H1 (cell line): ENCODE results near the gene CXCL5. TPM values are rescaled to one million over a fixed set of nuclear protein-coding genes. Genes with fewer than 3 reads are reported as not detected.

ENCODE experiments used
- CTCF ChIA-PET: fragments of 300-600 bp; sonication (Branson Sonifier 250); formaldehyde crosslinking; loops from one replicate; lab custom pipeline; 2021; ENCODE audit not compliant: partially characterized antibody; lab: Charles Lee
- POLR2A ChIA-PET: fragments of 300-600 bp; sonication (Branson Sonifier 250); formaldehyde crosslinking; loops from one replicate; lab custom pipeline; 2021; ENCODE audit warnings: inconsistent platforms; ENCODE audit not compliant: partially characterized antibody; lab: Charles Lee
- DNase-seq, 2 experiments: peaks; one replicate each; pipeline versions ENCODE4 v3.0.0 to v3.0.0-alpha.2; 2010 to 2022; ENCODE audit warnings: low spot score in 2 of 2, low read depth in 1 of 2, mixed read lengths in 1 of 2
- FAIRE-seq: peaks from 2 replicates; lab custom pipeline; 2011; peaks lifted over from hg19 to GRCh38; lab: Jason Lieb, UNC
- H2AFZ ChIP-seq: 2 replicates; pipeline ENCODE4 v1.8.1; 2012; ENCODE audit warnings: low read length, inconsistent platforms
- H2AK5ac ChIP-seq: 2 replicates; pipeline ENCODE4 v1.6.1; 2013; ENCODE audit warnings: low read depth, low read length
- H2BK120ac ChIP-seq: replicated peaks from 2 replicates; pipeline ENCODE3; 2013; ENCODE audit warnings: low read depth, low read length, inconsistent platforms
- H2BK12ac ChIP-seq: 2 replicates; pipeline ENCODE4 v1.6.1; 2013; ENCODE audit warnings: low read depth, low read length
- H2BK15ac ChIP-seq: 2 replicates; pipeline ENCODE4 v1.6.1; 2013; ENCODE audit warnings: low read length
- H2BK20ac ChIP-seq: 2 replicates; pipeline ENCODE4 v1.6.1; 2013; ENCODE audit warnings: low read length
- H2BK5ac ChIP-seq: 2 replicates; pipeline ENCODE4 v1.6.1; 2013; ENCODE audit warnings: low read depth, low read length
- H3K14ac ChIP-seq: 2 replicates; pipeline ENCODE4 v1.6.1; 2013; ENCODE audit warnings: inconsistent platforms; ENCODE audit not compliant: insufficient read length
- H3K18ac ChIP-seq: 2 replicates; pipeline ENCODE4 v1.6.1; 2013; ENCODE audit warnings: low read length; ENCODE audit errors: extremely low read depth
- H3K23ac ChIP-seq: 2 replicates; pipeline ENCODE4 v1.6.1; 2013; ENCODE audit warnings: inconsistent platforms; ENCODE audit not compliant: insufficient read length
- H3K23me2 ChIP-seq: 2 replicates; pipeline ENCODE4 v1.6.1; 2013; ENCODE audit warnings: low read depth, low read length
- H3K27ac ChIP-seq: 2 replicates; pipeline ENCODE4 v1.6.1; 2011; ENCODE audit warnings: low read depth, low read length, inconsistent platforms
- H3K27me3 ChIP-seq, 4 experiments: replicated peaks in 1 of 4; 1 replicate in 1 of 4; 2 replicates in 3 of 4; pipeline versions ENCODE4 v1.6.1 to v1.8.1; 2011 to 2013; ENCODE audit warnings: low read length in 3 of 4, mild to moderate bottlenecking in 3 of 4, inconsistent platforms in 2 of 4, mixed read lengths in 2 of 4, moderate library complexity in 1 of 4; ENCODE audit not compliant: control insufficient read depth in 3 of 4, insufficient read depth in 3 of 4; ENCODE audit errors: extremely low read depth in 1 of 4
- H3K36me3 ChIP-seq, 4 experiments: 2 replicates each; pipeline versions ENCODE4 v1.6.1 to v1.8.1; 2011 to 2013; ENCODE audit warnings: mild to moderate bottlenecking in 4 of 4, low read length in 3 of 4, moderate library complexity in 2 of 4, control low read depth in 1 of 4, inconsistent platforms in 1 of 4; ENCODE audit not compliant: insufficient read depth in 4 of 4, control insufficient read depth in 2 of 4
- H3K4ac ChIP-seq: replicated peaks from 2 replicates; pipeline ENCODE3; 2013; ENCODE audit warnings: low read length, low read depth, mixed read lengths, inconsistent platforms; ENCODE audit not compliant: insufficient read length
- H3K4me1 ChIP-seq, 4 experiments: replicated peaks in 1 of 4; 1 replicate in 1 of 4; 2 replicates in 3 of 4; pipeline versions ENCODE4 v1.6.1 to v1.8.1; 2011 to 2013; ENCODE audit warnings: low read length in 3 of 4, inconsistent platforms in 2 of 4, mixed read lengths in 1 of 4; ENCODE audit not compliant: insufficient read depth in 4 of 4, control insufficient read depth in 3 of 4
- H3K4me2 ChIP-seq, 2 experiments: 2 replicates each; pipeline versions ENCODE4 v1.6.1 to v1.8.1; 2011 to 2013; ENCODE audit warnings: low read depth in 2 of 2, low read length in 2 of 2, control low read depth in 1 of 2, inconsistent platforms in 1 of 2, mild to moderate bottlenecking in 1 of 2; ENCODE audit not compliant: insufficient read depth in 1 of 2
- H3K4me3 ChIP-seq, 4 experiments: fragments of 200-600, 300-600 bp in 1 of 4; sonication (generic), shearing (Covaris generic), sonication (Bioruptor Twin) in 1 of 4; 2 replicates each; pipeline versions ENCODE4 v1.5.1 to v1.8.1; 2011 to 2016; ENCODE audit warnings: low read length in 4 of 4, low read depth in 3 of 4, control low read depth in 2 of 4, inconsistent platforms in 2 of 4, mild to moderate bottlenecking in 2 of 4, mixed read lengths in 1 of 4, moderate library complexity in 1 of 4; ENCODE audit not compliant: insufficient read depth in 2 of 4; ENCODE audit errors: extremely low read depth in 1 of 4
- H3K56ac ChIP-seq: replicated peaks from 2 replicates; pipeline ENCODE3; 2013; ENCODE audit warnings: low read depth, mild to moderate bottlenecking, mixed read lengths, low read length, inconsistent platforms; ENCODE audit not compliant: insufficient read length
- H3K79me1 ChIP-seq: 2 replicates; pipeline ENCODE4 v1.6.1; 2013; ENCODE audit warnings: low read depth, low read length, control low read depth
- H3K79me2 ChIP-seq, 2 experiments: 2 replicates each; pipeline versions ENCODE4 v1.6.1 to v1.8.1; 2012 to 2013; ENCODE audit warnings: low read length in 2 of 2, mild to moderate bottlenecking in 2 of 2, inconsistent platforms in 1 of 2; ENCODE audit not compliant: insufficient read depth in 2 of 2, control insufficient read depth in 1 of 2
- H3K9ac ChIP-seq, 4 experiments: replicated peaks in 1 of 4; 1 replicate in 1 of 4; 2 replicates in 3 of 4; pipeline versions ENCODE4 v1.6.1 to v1.8.1; 2011 to 2013; ENCODE audit warnings: low read depth in 3 of 4, low read length in 3 of 4, control low read depth in 2 of 4, mild to moderate bottlenecking in 2 of 4, moderate library complexity in 2 of 4, inconsistent platforms in 1 of 4; ENCODE audit errors: extremely low read depth in 1 of 4
- H3K9me3 ChIP-seq, 2 experiments: 2 replicates each; pipeline versions ENCODE4 v1.6.1 to v1.8.1; 2012 to 2013; ENCODE audit warnings: mild to moderate bottlenecking in 2 of 2, moderate library complexity in 2 of 2, control low read depth in 1 of 2, inconsistent platforms in 1 of 2, low read depth in 1 of 2, low read length in 1 of 2, mixed read lengths in 1 of 2; ENCODE audit not compliant: insufficient read depth in 2 of 2
- H4K20me1 ChIP-seq, 2 experiments: replicated peaks in 1 of 2; 2 replicates each; pipeline versions ENCODE3 to v1.8.1; 2011 to 2013; ENCODE audit warnings: inconsistent platforms in 2 of 2, low read length in 2 of 2, mild to moderate bottlenecking in 1 of 2; ENCODE audit not compliant: insufficient read depth in 2 of 2, control insufficient read depth in 1 of 2
- H4K5ac ChIP-seq: 2 replicates; pipeline ENCODE4 v1.6.1; 2013; ENCODE audit warnings: low read length, low read depth, mixed read lengths, inconsistent platforms; ENCODE audit not compliant: insufficient read length
- H4K8ac ChIP-seq: 2 replicates; pipeline ENCODE4 v1.8.0; 2013; ENCODE audit warnings: mild to moderate bottlenecking, moderate library complexity, low read length, inconsistent platforms; ENCODE audit not compliant: insufficient read depth; ENCODE audit errors: extremely low read depth
- H4K91ac ChIP-seq: replicated peaks from 2 replicates; pipeline ENCODE3; 2013; ENCODE audit warnings: low read length, mixed read lengths, inconsistent platforms; ENCODE audit not compliant: insufficient read length
- BCL11A ChIP-seq, 2 experiments: IDR thresholded peaks; one replicate each; pipeline ENCODE4 v1.6.1; 2011; ENCODE audit warnings: low read depth in 2 of 2, low read length in 2 of 2, mild to moderate bottlenecking in 2 of 2
- BRCA1 ChIP-seq: IDR thresholded peaks from 2 replicates; pipeline ENCODE4 v1.6.1; 2012; ENCODE audit warnings: low read depth, low read length, improper control_type of control experiment
- CEBPB ChIP-seq: IDR thresholded peaks from 2 replicates; pipeline ENCODE4 v1.6.1; 2012; ENCODE audit warnings: low read depth, low read length
- GTF2F1 ChIP-seq: IDR thresholded peaks from 2 replicates; pipeline ENCODE4 v1.6.1; 2012; ENCODE audit warnings: low read depth, low read length, improper control_type of control experiment, borderline replicate concordance
- MAFK ChIP-seq: IDR thresholded peaks from 2 replicates; pipeline ENCODE4 v1.6.1; 2012; ENCODE audit warnings: low read depth, mild to moderate bottlenecking, improper control_type of control experiment, low read length
- RAD21 ChIP-seq, 2 experiments: IDR thresholded peaks in 1 of 2; conservative IDR thresholded peaks in 1 of 2; 2 replicates each; pipeline ENCODE4 v1.6.1; 2011; ENCODE audit warnings: low read depth in 2 of 2, low read length in 2 of 2, improper control_type of control experiment in 1 of 2, inconsistent platforms in 1 of 2, mild to moderate bottlenecking in 1 of 2, moderate library complexity in 1 of 2
- SAP30 ChIP-seq: fragments of 300-600 bp; sonication (generic); IDR thresholded peaks from 2 replicates; pipeline ENCODE4 v1.7.1; 2012; ENCODE audit warnings: low read length, moderate library complexity, mild to moderate bottlenecking, inconsistent platforms; ENCODE audit not compliant: insufficient read depth, insufficient replicate concordance
- SIX5 ChIP-seq: IDR thresholded peaks from 2 replicates; pipeline ENCODE4 v1.6.1; 2011; ENCODE audit warnings: mild to moderate bottlenecking, low read depth, low read length
- SP4 ChIP-seq: IDR thresholded peaks from 2 replicates; pipeline ENCODE4 v1.6.1; 2012; ENCODE audit warnings: low read length, inconsistent platforms
- TBP ChIP-seq: IDR thresholded peaks from 2 replicates; pipeline ENCODE4 v1.6.1; 2011; ENCODE audit warnings: low read depth, low read length, improper control_type of control experiment
- ZNF274 ChIP-seq: IDR thresholded peaks from 2 replicates; pipeline ENCODE4 v1.7.0; 2012; ENCODE audit warnings: low read length, borderline replicate concordance; ENCODE audit errors: extremely low read depth
- WGBS, 2 experiments: shearing (Covaris generic) in 1 of 2; methylation state at CpG; one replicate each; pipeline versions ENCODE4 v1.1.6 to v1.1.7; 2013 to 2015; ENCODE audit warnings: low lambda C conversion rate in 2 of 2, mixed read lengths in 2 of 2, inconsistent platforms in 1 of 2, low coverage in 1 of 2, missing lambda C conversion rate in 1 of 2; ENCODE audit not compliant: insufficient replicate concordance in 2 of 2, insufficient coverage in 1 of 2, insufficient read length in 1 of 2; ENCODE audit errors: extremely low coverage in 1 of 2, missing lambda C conversion rate in 1 of 2; 5-methylcytosine and 5-hydroxymethylcytosine counted together
- polyA plus RNA-seq, 7 experiments: library from polyadenylated mRNA; depleted of rRNA in 3 of 7; stranded (reverse) in 5 of 7; unstranded in 2 of 7; fragments of >200 nt in 5 of 7; fragments of 200-250 nt in 2 of 7; gene quantifications; 1 replicate in 5 of 7; 2 replicates in 1 of 7; 4 replicates in 1 of 7; pipeline versions ENCODE4 v1.2.1 to v1.2.3, GENCODE V29; 2011 to 2013; ENCODE audit warnings: missing spikeins in 2 of 7, mixed read lengths in 2 of 7
- total RNA-seq: library from RNA; stranded (reverse); fragmentation: NEBNext Ultra II Directional; extraction: Animal tissue kit (Norgen Biotek cat#: 25700); gene quantifications from 2 replicates; pipeline ENCODE4 v1.2.1, GENCODE V29; 2021

CXCL5 gene
- total and polyA plus RNA-seq, 2 of the 8 experiments (the other 6 are each of a cell fraction or from before 2014, with no cell fraction given): 10.9 to 15.6 TPM

- no peak overlapping the region for H2BK15ac ChIP-seq
- H3K4me1 ChIP-seq: peaks cover 0 to 5% (median 0%) of the 10 kb centered on the region in 4 experiments; a peak in 2 of 7 replicates
- H3K27me3 ChIP-seq: no peaks in the 10 kb centered on the region
- H3K9ac ChIP-seq: no peak overlapping the region
- H3K79me2 ChIP-seq: no peaks in the 10 kb centered on the region
- H3K18ac ChIP-seq: no peak overlapping the region
- H3K4me2 ChIP-seq: no peak overlapping the region
- WGBS, 2 experiments: 21% methylated on average over 1 of the region's 1 CpG; no CpG with 5 or more reads in 1 of the 2 experiments
- no peak overlapping the region for H4K5ac ChIP-seq
- no peak overlapping the region for H4K91ac ChIP-seq
- FAIRE-seq (no peak), DNase-seq (no peak)
- H3K4me3 ChIP-seq: no peak overlapping the region
- no peaks in the 10 kb centered on the region for H3K23me2 ChIP-seq
- H3K14ac ChIP-seq: no peak overlapping the region
- H2BK5ac ChIP-seq: no peak overlapping the region
- ChIA-PET CTCF (interaction anchor here (1.1 kb wide), 1 partner anchor 12 kb away, joined by 3 read pairs; no protein-coding TSS in a partner anchor), POLR2A (interaction anchor here (0.7 kb wide), 1 partner anchor 111 kb away, joined by 3 read pairs; no protein-coding TSS in a partner anchor)
- no peak overlapping the region for H2AK5ac ChIP-seq
- no peak overlapping the region for H2AFZ ChIP-seq
- no peaks in the 10 kb centered on the region for H4K20me1 ChIP-seq
- no peaks in the 10 kb centered on the region for H3K36me3 ChIP-seq
- H3K9me3 ChIP-seq: no peaks in the 10 kb centered on the region
- no peak overlapping the region for H2BK20ac ChIP-seq
- no peak overlapping the region for H3K23ac ChIP-seq
- H3K4ac ChIP-seq: no peak overlapping the region
- no peak overlapping the region for H3K56ac ChIP-seq
- no peak overlapping the region for H3K27ac ChIP-seq
- no peaks in the 10 kb centered on the region for H3K79me1 ChIP-seq
- no peak for TF ChIP-seq ZNF274
- no peak for TF ChIP-seq SIX5
- no peak for TF ChIP-seq CEBPB
- TF ChIP-seq SAP30: no peak
- TF ChIP-seq BRCA1: no peak
- TF ChIP-seq BCL11A (IDR thresholded peaks at IDR 0.05; ENCODE audit: low read depth in 2 of 2, low read length in 2 of 2): no peak
- no peak for TF ChIP-seq TBP
- TF ChIP-seq SP4: no peak
- no peak for TF ChIP-seq GTF2F1
- no peak for TF ChIP-seq MAFK
- no peak for TF ChIP-seq RAD21 (IDR thresholded peaks at IDR 0.05 in 1 of 2, conservative IDR thresholded peaks at IDR 0.05 in 1 of 2; ENCODE audit: low read depth in 2 of 2, low read length in 2 of 2)
- no peak overlapping the region for H4K8ac ChIP-seq
- no peak overlapping the region for H2BK120ac ChIP-seq
- H2BK12ac ChIP-seq: no peak overlapping the region
Measured at GRCh38 chr4:73992050-73992449, 6.4 kb downstream of the CXCL5 start.
